IMR-90 (cell line): ENCODE measurements around the gene PUS3. TPM values are rescaled to one million over a fixed set of nuclear protein-coding genes. Genes with fewer than 3 reads are reported as not detected.

ENCODE experiments used
- ATAC-seq: fragments of 200-7000 bp; cut with Tn5 transposase; 2 replicates; pipeline ENCODE4 v1.9.1; 2020; ENCODE audit warnings: low read depth, mild to moderate bottlenecking, moderate library complexity
- BruUV-seq: library from RNA; stranded (reverse); fragments of 400-500 nt; replicated peaks from 2 replicates; lab custom pipeline; 2021; lab: Mats Ljungman, UMichigan
- CTCF ChIA-PET: fragments of 300-600 bp; formaldehyde crosslinking; extraction: SDS; loops from one replicate; lab custom pipeline; 2021; ENCODE audit warnings: antibody characterized with exemption; lab: Yijun Ruan, JAX
- POLR2A ChIA-PET: fragments of 300-600 bp; sonication (Branson Sonifier 250); formaldehyde crosslinking; loops from one replicate; lab custom pipeline; 2022; ENCODE audit warnings: antibody characterized with exemption; ENCODE audit not compliant: unreplicated experiment; lab: Charles Lee
- DNase-seq: peaks from one replicate; pipeline ENCODE4 v3.0.0; 2013
- H2AFZ ChIP-seq: replicated peaks from 2 replicates; pipeline ENCODE3; 2013; ENCODE audit warnings: low read length, mild to moderate bottlenecking; ENCODE audit not compliant: poor library complexity
- H2AK5ac ChIP-seq: 2 replicates; pipeline ENCODE4 v1.6.1; 2013; ENCODE audit warnings: low read depth, low read length, inconsistent platforms
- H2AK9ac ChIP-seq: replicated peaks from 2 replicates; pipeline ENCODE3; 2013; ENCODE audit warnings: mild to moderate bottlenecking, low read depth, low read length, moderate library complexity; ENCODE audit not compliant: poor library complexity
- H2BK120ac ChIP-seq: 2 replicates; pipeline ENCODE4 v1.6.1; 2013; ENCODE audit warnings: low read depth, low read length, inconsistent platforms
- H2BK15ac ChIP-seq: 3 replicates; pipeline ENCODE4 v1.6.1; 2013; ENCODE audit warnings: low read depth, low read length, inconsistent platforms
- H2BK20ac ChIP-seq: 2 replicates; pipeline ENCODE4 v1.6.1; 2013; ENCODE audit warnings: low read depth, mild to moderate bottlenecking, inconsistent platforms, low read length, moderate library complexity
- H2BK5ac ChIP-seq: 2 replicates; pipeline ENCODE4 v1.6.1; 2013; ENCODE audit warnings: mild to moderate bottlenecking, low read depth, low read length, inconsistent platforms; ENCODE audit not compliant: poor library complexity, severe bottlenecking
- H3K14ac ChIP-seq: replicated peaks from 2 replicates; pipeline ENCODE4 v1.6.1; 2013; ENCODE audit warnings: low read depth, low read length, inconsistent platforms
- H3K18ac ChIP-seq: 2 replicates; pipeline ENCODE4 v1.6.1; 2013; ENCODE audit warnings: low read depth, low read length, control low read depth
- H3K23ac ChIP-seq: 2 replicates; pipeline ENCODE4 v1.6.1; 2013; ENCODE audit warnings: low read depth, low read length, inconsistent platforms
- H3K27ac ChIP-seq: 2 replicates; pipeline ENCODE4 v1.5.1; 2013; ENCODE audit warnings: mild to moderate bottlenecking, control low read depth, low read length; ENCODE audit not compliant: insufficient read depth
- H3K27me3 ChIP-seq: 2 replicates; pipeline ENCODE4 v1.6.1; 2013; ENCODE audit warnings: low read length; ENCODE audit not compliant: control insufficient read depth, insufficient read depth
- H3K36me3 ChIP-seq: 2 replicates; pipeline ENCODE4 v1.6.1; 2013; ENCODE audit warnings: low read length, mixed read lengths; ENCODE audit not compliant: control insufficient read depth, insufficient read depth
- H3K4ac ChIP-seq: 2 replicates; pipeline ENCODE4 v1.6.1; 2013; ENCODE audit warnings: low read depth, low read length, inconsistent platforms
- H3K4me1 ChIP-seq: 2 replicates; pipeline ENCODE4 v1.6.1; 2013; ENCODE audit warnings: low read length, mixed read lengths; ENCODE audit not compliant: control insufficient read depth, insufficient read depth
- H3K4me2 ChIP-seq: 2 replicates; pipeline ENCODE4 v1.6.1; 2013; ENCODE audit warnings: low read depth, mild to moderate bottlenecking, control low read depth, low read length, moderate library complexity
- H3K4me3 ChIP-seq: 2 replicates; pipeline ENCODE4 v1.5.1; 2013; ENCODE audit warnings: low read depth, mild to moderate bottlenecking, control low read depth, low read length, moderate library complexity; ENCODE audit not compliant: insufficient read depth
- H3K56ac ChIP-seq: 2 replicates; pipeline ENCODE4 v1.6.1; 2013; ENCODE audit warnings: low read length, inconsistent platforms; ENCODE audit not compliant: insufficient read depth; ENCODE audit errors: extremely low read depth
- H3K79me1 ChIP-seq, 2 experiments: 2 replicates each; pipeline ENCODE4 v1.6.1; 2013; ENCODE audit warnings: low read length in 2 of 2, inconsistent platforms in 1 of 2, low read depth in 1 of 2
- H3K9ac ChIP-seq: 2 replicates; pipeline ENCODE4 v1.6.1; 2013; ENCODE audit warnings: low read depth, low read length, control low read depth
- H3K9me1 ChIP-seq: 2 replicates; pipeline ENCODE4 v1.6.1; 2013; ENCODE audit warnings: low read length, inconsistent platforms; ENCODE audit not compliant: insufficient read depth
- H3K9me3 ChIP-seq: 2 replicates; pipeline ENCODE4 v1.6.1; 2013; ENCODE audit warnings: low read length; ENCODE audit not compliant: control insufficient read depth, insufficient read depth
- H4K20me1 ChIP-seq: 2 replicates; pipeline ENCODE4 v1.6.1; 2013; ENCODE audit warnings: low read length, inconsistent platforms; ENCODE audit not compliant: insufficient read depth
- H4K5ac ChIP-seq: 2 replicates; pipeline ENCODE4 v1.6.1; 2013; ENCODE audit warnings: mild to moderate bottlenecking, low read depth, low read length, control low read depth
- H4K8ac ChIP-seq, 2 experiments: 2 replicates each; pipeline ENCODE4 v1.6.1; 2013; ENCODE audit warnings: low read depth in 2 of 2, low read length in 2 of 2, control low read depth in 1 of 2, inconsistent platforms in 1 of 2
- H4K91ac ChIP-seq: 2 replicates; pipeline ENCODE4 v1.6.1; 2013; ENCODE audit warnings: low read depth, low read length, inconsistent platforms; ENCODE audit not compliant: insufficient read depth
- CEBPB ChIP-seq: IDR thresholded peaks from 2 replicates; pipeline ENCODE4 v1.6.1; 2012; ENCODE audit warnings: low read depth, low read length, improper control_type of control experiment
- RAD21 ChIP-seq: IDR thresholded peaks from 2 replicates; pipeline ENCODE4 v1.6.1; 2012; ENCODE audit warnings: low read length, improper control_type of control experiment
- WGBS, 2 experiments: methylation state at CpG; one replicate each; pipeline versions ENCODE4 v1.1.5 to v1.1.7; 2013; ENCODE audit warnings: missing lambda C conversion rate in 2 of 2; ENCODE audit not compliant: insufficient read length in 1 of 2; ENCODE audit errors: extremely low coverage in 2 of 2; 5-methylcytosine and 5-hydroxymethylcytosine counted together
- dilution Hi-C: fragments of 300-500 bp; cut with HindIII; formaldehyde crosslinking; loops from one replicate; pipeline ENCODE4 v1.14.3; 2018; ENCODE audit warnings: low sequenced_read_pairs; ENCODE audit not compliant: unreplicated experiment
- in situ Hi-C: fragments of 300-500 bp; cut with MboI; formaldehyde crosslinking; loops from 3 replicates; pipeline ENCODE4 v1.14.3; 2019; ENCODE audit warnings: low sequenced_read_pairs, inconsistent platforms, mixed read lengths
- intact Hi-C: fragments of 100-400 bp; cut with micrococcal nuclease; formaldehyde crosslinking; loops from 2 replicates; pipeline ENCODE4 v1.10.0; 2022
- polyA plus RNA-seq, 3 experiments: library from polyadenylated mRNA; depleted of rRNA; stranded (reverse); fragments of >200 nt; gene quantifications; 2 replicates each; pipeline ENCODE4 v1.2.3, GENCODE V29; 2012; ENCODE audit warnings: low replicate concordance in 1 of 3
- total RNA-seq: library from RNA; depleted of rRNA; stranded (reverse); fragments of >200 nt; gene quantifications from 2 replicates; pipeline ENCODE4 v1.2.3, GENCODE V29; 2012

The PUS3 gene
- total and polyA plus RNA-seq, 2 of the 4 experiments (the other 2 are of a cell fraction), result 6.1 to 11.7 TPM

DNA sequence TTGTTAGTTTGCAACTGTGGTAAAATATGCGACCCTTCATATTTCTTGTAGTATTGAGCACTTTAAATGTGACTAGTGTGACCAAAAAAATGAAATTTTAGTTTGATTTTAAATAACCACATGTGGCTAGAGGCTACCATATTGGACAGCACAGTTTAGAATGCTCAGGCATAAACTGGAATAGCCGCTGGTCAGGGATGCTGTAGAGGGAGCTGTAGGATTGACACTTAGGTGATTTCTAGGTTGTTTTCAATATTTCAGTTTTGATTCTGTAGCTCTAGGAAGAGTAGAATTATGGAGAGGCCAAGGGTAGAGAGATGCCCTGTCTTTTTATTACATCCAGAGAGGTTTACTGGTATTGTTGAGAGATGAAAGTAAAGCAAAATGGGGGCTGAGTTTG, 32.0 kb upstream of the PUS3 start:
- Histone ChIP-seq H4K91ac (no peak overlapping the region), H3K4me1 (no peaks in the 10 kb centered on the region; the same call in 1 of the 2 replicates), H3K4me2 (no peak overlapping the region), H2AK5ac (no peak overlapping the region), H2BK20ac (no peak overlapping the region), H3K14ac (no peak overlapping the region), H2AFZ (no peak overlapping the region), H3K9me1 (no peaks in the 10 kb centered on the region), H3K9me3 (no peaks in the 10 kb centered on the region), H2BK15ac (no peak overlapping the region), H3K36me3 (no peaks in the 10 kb centered on the region), H2BK120ac (no peak overlapping the region), H3K56ac (no peak overlapping the region), H2BK5ac (no peak overlapping the region), H4K8ac (no peak overlapping the region), H3K79me1 (no peaks in the 10 kb centered on the region), H3K4ac (no peak overlapping the region), H3K27me3 (peaks cover 27% of the 10 kb centered on the region), H3K4me3 (no peak overlapping the region), H3K18ac (no peak overlapping the region), H3K23ac (no peak overlapping the region), H4K5ac (no peak overlapping the region), H2AK9ac (no peak overlapping the region), H4K20me1 (no peaks in the 10 kb centered on the region), H3K27ac (no peak overlapping the region), H3K9ac (no peak overlapping the region)
- ChIA-PET CTCF (no interaction called here), POLR2A (no interaction called here)
- dilution Hi-C loops (no loop called here), in situ Hi-C loops (no loop called here), intact Hi-C loops (no loop called here)
- DNase-seq, result no peak
- TF ChIP-seq RAD21, result no peak
- no peak for TF ChIP-seq CEBPB
- WGBS, 2 experiments, result 60% methylated on average over 1 of the region's 2 CpGs; no CpG with 5 or more reads in 1 of the 2 experiments
- ATAC-seq, result no peak
- no TSS peak for BruUV-seq
